ENCODE data around the gene VSIR.

DNA sequence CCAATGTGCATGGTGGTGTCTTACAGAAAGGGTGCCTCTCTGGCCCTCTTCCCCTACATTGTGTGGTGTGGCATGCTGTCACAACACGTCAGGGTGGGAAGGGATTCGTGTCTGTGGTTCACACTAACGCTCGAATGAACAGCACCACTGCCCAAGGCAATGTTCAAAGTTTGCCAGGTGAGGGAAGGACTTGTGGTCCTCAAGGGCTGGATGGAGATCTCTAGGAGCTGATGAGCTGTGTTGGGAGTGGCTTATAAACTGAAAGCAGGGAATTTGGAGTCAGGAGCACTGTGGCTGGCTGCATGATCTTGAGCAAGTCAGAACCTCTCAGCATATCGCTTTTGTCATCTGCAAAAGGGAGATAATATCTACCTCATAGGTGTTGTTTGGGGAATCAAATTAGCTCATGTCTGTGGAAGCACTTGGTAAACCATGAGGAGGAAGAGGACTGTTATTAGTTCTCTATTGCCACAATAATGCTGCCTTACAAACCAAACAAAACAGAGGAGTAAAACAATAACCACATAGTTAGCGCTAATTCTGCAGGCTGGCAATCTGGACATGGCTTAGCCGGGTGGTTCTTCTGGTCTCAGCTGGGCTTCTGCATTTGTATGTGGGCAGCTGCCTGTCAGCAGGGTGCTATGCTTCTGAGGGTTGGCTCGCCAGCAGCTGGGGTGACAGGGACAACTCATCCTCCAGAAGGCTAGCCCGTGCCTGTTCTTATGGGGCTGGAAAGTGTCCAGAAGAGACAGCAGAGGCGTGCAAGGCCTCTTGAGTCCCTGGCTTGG is 30.8 kb downstream of the VSIR start:
- TF ChIP-seq, protein P1, sequence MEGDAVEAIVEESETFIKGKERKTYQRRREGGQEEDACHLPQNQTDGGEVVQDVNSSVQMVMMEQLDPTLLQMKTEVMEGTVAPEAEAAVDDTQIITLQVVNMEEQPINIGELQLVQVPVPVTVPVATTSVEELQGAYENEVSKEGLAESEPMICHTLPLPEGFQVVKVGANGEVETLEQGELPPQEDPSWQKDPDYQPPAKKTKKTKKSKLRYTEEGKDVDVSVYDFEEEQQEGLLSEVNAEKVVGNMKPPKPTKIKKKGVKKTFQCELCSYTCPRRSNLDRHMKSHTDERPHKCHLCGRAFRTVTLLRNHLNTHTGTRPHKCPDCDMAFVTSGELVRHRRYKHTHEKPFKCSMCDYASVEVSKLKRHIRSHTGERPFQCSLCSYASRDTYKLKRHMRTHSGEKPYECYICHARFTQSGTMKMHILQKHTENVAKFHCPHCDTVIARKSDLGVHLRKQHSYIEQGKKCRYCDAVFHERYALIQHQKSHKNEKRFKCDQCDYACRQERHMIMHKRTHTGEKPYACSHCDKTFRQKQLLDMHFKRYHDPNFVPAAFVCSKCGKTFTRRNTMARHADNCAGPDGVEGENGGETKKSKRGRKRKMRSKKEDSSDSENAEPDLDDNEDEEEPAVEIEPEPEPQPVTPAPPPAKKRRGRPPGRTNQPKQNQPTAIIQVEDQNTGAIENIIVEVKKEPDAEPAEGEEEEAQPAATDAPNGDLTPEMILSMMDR (conservative IDR thresholded peaks at IDR 0.05; ENCODE audit: low read length) = no peak
- no peak for TF ChIP-seq EZH2phosphoT487 (IDR thresholded peaks at IDR 0.05; ENCODE audit: borderline replicate concordance)
